Mucosa of rectum (tissue), 2 donors: ENCODE measurements around the gene GRM8.
"Not testable (repeated sequence)": the region's sequence is repeated elsewhere in the genome, so short reads cannot be mapped to it uniquely, and the experiment has no call there.

ENCODE experiments used
- H3K27ac ChIP-seq, 2 donors: one replicate each; pipeline ENCODE4 v1.7.0; 2013; ENCODE audit warnings: inconsistent platforms in 2 of 2, low read depth in 2 of 2, low read length in 2 of 2
- H3K27me3 ChIP-seq, 2 donors: one replicate each; pipeline ENCODE4 v1.7.0; 2013; ENCODE audit warnings: low read length in 2 of 2; ENCODE audit not compliant: control insufficient read depth in 2 of 2, insufficient read depth in 2 of 2
- H3K36me3 ChIP-seq, 2 donors: one replicate each; pipeline ENCODE4 v1.7.0; 2013; ENCODE audit warnings: low read length in 2 of 2; ENCODE audit not compliant: control insufficient read depth in 2 of 2, insufficient read depth in 2 of 2
- H3K4me1 ChIP-seq, 2 donors: one replicate each; pipeline ENCODE4 v1.7.0; 2013; ENCODE audit warnings: low read length in 2 of 2, mild to moderate bottlenecking in 1 of 2; ENCODE audit not compliant: control insufficient read depth in 2 of 2, insufficient read depth in 2 of 2
- H3K4me3 ChIP-seq, 2 donors: one replicate each; pipeline ENCODE4 v1.7.0; 2013; ENCODE audit warnings: low read length in 2 of 2
- H3K9ac ChIP-seq, 2 donors: one replicate each; pipeline ENCODE4 v1.7.0; 2013; ENCODE audit warnings: low read length in 2 of 2, low read depth in 1 of 2, mild to moderate bottlenecking in 1 of 2
- H3K9me3 ChIP-seq, 2 donors: one replicate each; pipeline ENCODE4 v1.7.0; 2013; ENCODE audit warnings: low read length in 2 of 2; ENCODE audit not compliant: control insufficient read depth in 2 of 2
- donor health status: healthy.
- donor health status: Normal muscosa, but diverticular disease.

GRM8 gene

DNA sequence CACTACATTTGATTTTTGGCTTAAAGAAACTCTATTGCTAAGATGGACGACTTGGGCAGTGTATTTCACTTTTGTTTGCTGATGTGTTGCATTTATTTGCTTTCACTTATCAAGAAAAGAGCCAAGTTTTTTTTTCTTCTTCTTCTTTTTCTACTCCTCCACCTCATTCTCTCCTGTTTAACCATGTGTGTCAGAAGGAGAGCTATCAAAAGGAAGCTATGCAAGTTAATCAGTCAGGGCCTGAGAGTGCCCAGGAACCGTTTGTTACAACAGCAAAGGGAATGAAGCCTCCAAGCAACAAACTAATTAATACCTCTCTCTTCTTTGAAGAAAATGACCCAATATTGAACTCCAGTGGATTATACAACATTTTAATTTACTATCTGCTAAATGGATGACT is 299.3 kb downstream of the GRM8 start:
- H3K27me3 ChIP-seq, result no peaks in the 10 kb centered on the region
- H3K9ac ChIP-seq, result no peak overlapping the region
- H3K4me1 ChIP-seq, result no peaks in the 10 kb centered on the region
- no peaks in the 10 kb centered on the region for H3K9me3 ChIP-seq
- no peaks in the 10 kb centered on the region for H3K36me3 ChIP-seq
- no peak overlapping the region for H3K27ac ChIP-seq
- no peak overlapping the region for H3K4me3 ChIP-seq

DNA sequence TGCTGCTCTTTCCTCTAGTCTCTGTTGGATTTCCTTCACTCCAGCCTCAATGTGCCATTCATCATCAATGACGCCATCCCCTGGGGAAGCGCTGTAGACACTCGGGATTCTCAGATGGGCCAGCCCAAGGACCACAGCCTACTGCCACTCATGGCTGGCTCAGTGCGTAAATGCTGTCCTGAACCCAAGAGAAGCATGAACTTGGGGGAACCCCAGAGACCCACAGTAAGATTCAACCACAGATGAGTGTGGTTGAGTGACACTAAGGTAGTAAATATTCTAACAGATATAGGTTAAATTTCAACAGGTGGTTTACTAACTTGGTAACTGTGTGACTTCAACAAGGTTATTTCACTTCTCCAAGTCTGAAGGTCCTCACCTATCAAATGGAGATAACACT is 304.1 kb downstream of the GRM8 start:
- Histone ChIP-seq H3K9me3 (no peaks in the 10 kb centered on the region), H3K9ac (no peak overlapping the region), H3K27me3 (no peaks in the 10 kb centered on the region), H3K4me1 (no peaks in the 10 kb centered on the region), H3K27ac (no peak overlapping the region), H3K4me3 (no peak overlapping the region), H3K36me3 (no peaks in the 10 kb centered on the region)

DNA sequence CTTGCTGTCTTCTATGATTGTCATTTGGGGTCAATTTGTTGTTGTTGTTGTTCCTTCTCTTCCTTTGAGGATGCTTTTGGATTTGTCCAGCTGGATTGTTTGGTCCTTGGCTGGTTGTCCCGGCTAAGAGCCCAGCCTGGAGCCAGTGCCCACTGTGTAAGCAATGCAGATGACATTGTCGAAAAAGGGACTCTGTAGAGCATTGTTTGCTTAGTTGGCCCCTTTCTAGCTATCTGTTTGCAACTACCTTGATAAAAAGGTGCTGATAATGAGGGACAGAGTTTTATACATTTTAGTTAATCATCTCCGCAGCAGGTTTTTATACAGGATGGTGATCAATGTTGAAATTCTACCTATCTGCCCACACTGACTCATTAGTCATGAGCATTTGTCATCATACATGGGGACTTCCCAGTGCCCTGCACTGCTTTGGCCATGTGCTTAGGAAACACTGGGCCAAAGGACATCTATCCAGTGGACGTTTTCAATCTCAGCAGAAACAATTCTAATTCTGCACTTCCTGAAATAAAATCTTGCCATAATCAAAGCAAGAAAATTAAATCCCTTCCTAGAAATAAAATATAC is 311.9 kb downstream of the GRM8 start:
- H3K36me3 ChIP-seq, result no peaks in the 10 kb centered on the region
- no peak overlapping the region for H3K9ac ChIP-seq
- no peaks in the 10 kb centered on the region for H3K27me3 ChIP-seq
- no peak overlapping the region for H3K4me3 ChIP-seq
- no peaks in the 10 kb centered on the region for H3K9me3 ChIP-seq
- H3K27ac ChIP-seq, result no peak overlapping the region
- no peaks in the 10 kb centered on the region for H3K4me1 ChIP-seq

DNA sequence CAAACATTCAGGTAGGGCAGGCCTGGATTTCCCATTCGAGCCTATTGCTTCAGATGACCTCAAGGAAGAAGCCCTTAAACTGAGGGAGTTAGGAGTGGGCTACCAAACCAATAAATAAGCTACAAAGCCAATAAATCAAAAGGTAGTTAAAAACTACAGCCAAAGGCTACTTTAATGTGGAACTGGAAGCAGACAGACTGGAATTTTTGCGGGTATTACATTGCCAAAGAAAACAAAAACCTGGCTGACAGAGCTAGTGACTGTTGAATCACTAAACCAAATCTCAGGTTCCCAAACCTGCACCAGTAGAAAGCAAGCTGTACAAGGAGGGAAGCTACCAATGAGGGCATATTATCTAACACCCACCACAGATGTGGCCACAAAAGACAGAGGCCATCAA is 315.6 kb downstream of the GRM8 start:
- H3K9ac ChIP-seq, result no peak overlapping the region
- no peaks in the 10 kb centered on the region for H3K27me3 ChIP-seq
- H3K36me3 ChIP-seq, result no peaks in the 10 kb centered on the region
- no peak overlapping the region for H3K4me3 ChIP-seq
- no peaks in the 10 kb centered on the region for H3K9me3 ChIP-seq
- H3K4me1 ChIP-seq, result no peaks in the 10 kb centered on the region
- H3K27ac ChIP-seq, result no peak overlapping the region

DNA sequence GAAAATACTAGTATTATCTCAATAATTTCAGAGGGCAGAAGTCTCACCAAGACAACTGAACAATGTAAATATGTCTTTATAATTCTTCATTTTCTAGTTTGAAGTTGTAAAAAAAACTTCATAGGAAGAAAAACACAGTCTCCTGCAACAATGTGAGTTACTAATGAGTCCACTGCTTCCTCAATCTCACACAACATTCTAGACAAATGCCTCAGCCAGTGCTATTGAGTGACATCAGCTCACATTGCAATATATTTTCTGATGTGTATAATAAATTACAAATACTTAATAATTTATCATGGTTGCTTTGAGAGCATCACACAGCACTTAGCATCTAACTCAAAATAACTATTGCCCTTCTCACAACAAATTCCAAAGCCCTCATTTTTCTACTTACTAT is 321.2 kb downstream of the GRM8 start:
- Histone ChIP-seq H3K27me3 (no peaks in the 10 kb centered on the region), H3K4me1 (no peaks in the 10 kb centered on the region), H3K36me3 (no peaks in the 10 kb centered on the region), H3K9me3 (no peaks in the 10 kb centered on the region), H3K4me3 (no peak overlapping the region), H3K27ac (no peak overlapping the region), H3K9ac (no peak overlapping the region)

DNA sequence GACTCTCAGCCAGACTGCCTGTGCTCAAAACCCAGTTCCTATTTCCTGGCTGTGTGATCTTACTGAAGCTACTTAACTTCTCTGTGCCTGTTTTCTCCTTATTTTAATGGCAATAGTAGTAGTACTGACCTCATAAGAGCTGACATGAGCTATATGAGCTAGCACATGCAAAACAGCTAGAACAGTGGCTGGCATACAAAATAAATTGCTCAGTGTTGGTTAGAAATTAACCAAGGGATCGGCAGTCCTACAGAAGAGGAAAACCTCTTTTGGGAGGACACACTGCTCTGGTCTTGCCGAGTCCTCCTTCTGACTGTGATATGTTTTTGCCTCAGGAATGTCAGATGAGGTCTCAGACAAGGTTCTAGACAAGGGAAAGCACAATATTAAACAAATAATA is 322.6 kb downstream of the GRM8 start:
- H3K9ac ChIP-seq, result no peak overlapping the region
- no peak overlapping the region for H3K4me3 ChIP-seq
- H3K4me1 ChIP-seq, result no peaks in the 10 kb centered on the region
- H3K27ac ChIP-seq, result no peak overlapping the region
- no peaks in the 10 kb centered on the region for H3K36me3 ChIP-seq
- H3K27me3 ChIP-seq, result no peaks in the 10 kb centered on the region
- no peaks in the 10 kb centered on the region for H3K9me3 ChIP-seq

DNA sequence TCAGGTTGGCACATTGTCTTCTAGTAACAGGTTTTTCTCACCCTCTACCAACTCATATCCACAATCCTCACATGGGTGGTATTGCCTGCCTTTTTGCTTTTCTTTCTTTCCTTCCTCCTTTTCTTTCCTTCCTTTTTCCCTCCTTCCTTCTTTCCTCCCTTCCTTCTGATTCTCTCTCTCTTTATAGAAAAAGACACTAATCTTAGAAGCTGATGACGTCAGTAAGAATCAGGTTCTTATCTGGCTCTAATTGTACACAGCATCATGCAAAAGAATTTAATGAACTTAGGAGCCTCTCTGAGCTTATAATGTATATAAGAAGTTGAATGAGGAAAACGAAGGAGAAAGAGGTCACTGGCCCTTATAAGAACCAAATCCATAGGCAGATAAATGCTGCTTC is 328.3 kb downstream of the GRM8 start:
- Histone ChIP-seq H3K36me3 (no peaks in the 10 kb centered on the region), H3K27me3 (no peaks in the 10 kb centered on the region), H3K9ac (no peak overlapping the region), H3K9me3 (no peaks in the 10 kb centered on the region), H3K4me3 (no peak overlapping the region), H3K4me1 (no peaks in the 10 kb centered on the region), H3K27ac (no peak overlapping the region)

DNA sequence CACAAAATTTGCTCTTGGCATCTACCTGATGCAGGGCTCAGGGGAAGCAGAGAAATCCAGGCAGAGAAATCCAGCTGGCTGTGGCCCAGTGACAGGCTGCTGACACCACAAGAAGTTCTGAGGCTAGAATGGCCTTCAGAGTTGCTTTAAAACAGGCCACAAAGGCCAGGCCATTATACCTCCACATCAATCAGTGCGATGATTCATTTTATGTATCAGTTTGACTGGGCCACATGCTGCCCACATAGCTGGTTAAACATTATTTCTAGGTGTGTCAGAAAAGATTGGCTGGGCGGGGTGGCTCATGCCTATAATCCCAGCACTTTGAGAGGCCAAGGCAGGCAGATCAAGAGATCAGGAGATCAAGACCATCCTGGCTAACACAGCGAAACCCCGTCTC is 341.1 kb downstream of the GRM8 start:
- not testable (repeated sequence) for H3K4me1 ChIP-seq, H3K9ac ChIP-seq, H3K36me3 ChIP-seq, H3K27me3 ChIP-seq, H3K9me3 ChIP-seq, H3K4me3 ChIP-seq, H3K27ac ChIP-seq

DNA sequence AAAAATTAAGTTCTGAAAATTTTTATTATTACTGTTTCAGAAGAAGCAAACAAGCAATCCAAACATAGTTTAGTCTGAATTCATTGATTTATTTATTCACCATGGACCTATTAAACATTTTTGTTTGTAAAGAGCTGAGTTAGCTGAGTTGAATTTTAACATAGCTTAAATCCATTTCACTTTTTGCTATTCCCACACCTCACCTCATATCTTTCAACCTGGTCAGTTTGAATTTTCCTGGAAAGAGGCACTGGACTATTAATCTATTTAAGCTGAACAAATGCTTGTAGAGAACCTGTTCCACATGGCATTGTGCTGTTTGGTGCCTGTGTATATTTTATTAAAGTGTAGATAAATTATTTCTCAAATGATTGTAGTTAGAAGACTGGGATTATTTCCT is 344.2 kb downstream of the GRM8 start:
- H3K9me3 ChIP-seq, H3K36me3 ChIP-seq, H3K27me3 ChIP-seq, H3K4me3 ChIP-seq, H3K4me1 ChIP-seq, H3K9ac ChIP-seq, H3K27ac ChIP-seq: not testable (repeated sequence)

DNA sequence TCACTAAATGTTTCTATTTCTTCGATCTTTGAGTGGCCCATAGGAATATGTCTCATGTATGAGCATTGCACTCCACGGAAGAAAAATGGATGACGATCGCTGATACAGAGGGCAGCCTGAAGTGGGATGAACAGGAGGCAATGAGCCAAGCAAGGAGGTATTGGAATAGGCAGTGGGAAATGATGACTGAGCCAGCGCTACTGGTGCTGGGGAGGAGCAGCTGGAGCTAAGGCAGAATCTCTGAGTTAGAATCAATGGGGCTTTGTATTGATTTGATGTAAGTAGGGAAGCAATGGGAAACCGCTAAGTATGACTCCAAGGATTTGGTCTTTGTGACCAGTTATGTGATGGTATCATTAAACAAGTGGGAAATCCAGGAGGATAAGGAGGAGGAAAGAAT is 345.1 kb downstream of the GRM8 start:
- H3K27me3 ChIP-seq, H3K9ac ChIP-seq, H3K4me1 ChIP-seq, H3K36me3 ChIP-seq, H3K4me3 ChIP-seq, H3K27ac ChIP-seq, H3K9me3 ChIP-seq: not testable (repeated sequence)

DNA sequence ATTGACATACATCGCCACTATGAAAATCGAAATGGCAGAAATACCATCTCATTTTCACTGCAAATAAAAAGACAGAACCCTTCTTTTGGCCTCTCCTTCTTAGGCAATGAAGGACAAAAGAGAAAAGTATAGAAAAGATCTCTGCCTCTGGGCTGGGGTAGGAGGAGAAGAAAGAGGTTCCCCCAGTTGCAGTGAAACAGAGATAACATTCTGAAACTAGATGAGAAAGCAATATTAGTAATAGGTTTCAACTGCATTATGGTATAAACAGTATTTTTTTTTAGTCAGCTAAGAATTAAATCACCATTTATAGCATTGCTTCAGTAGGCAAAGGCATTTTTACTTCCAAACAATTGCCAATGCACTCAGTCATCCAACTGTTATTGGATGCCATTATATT is 347.5 kb downstream of the GRM8 start:
- H3K4me3 ChIP-seq, H3K4me1 ChIP-seq, H3K27ac ChIP-seq, H3K9ac ChIP-seq, H3K36me3 ChIP-seq, H3K9me3 ChIP-seq, H3K27me3 ChIP-seq: not testable (repeated sequence)
